ENCODE results near the gene LMBRD2.

LMBRD2 gene

DNA sequence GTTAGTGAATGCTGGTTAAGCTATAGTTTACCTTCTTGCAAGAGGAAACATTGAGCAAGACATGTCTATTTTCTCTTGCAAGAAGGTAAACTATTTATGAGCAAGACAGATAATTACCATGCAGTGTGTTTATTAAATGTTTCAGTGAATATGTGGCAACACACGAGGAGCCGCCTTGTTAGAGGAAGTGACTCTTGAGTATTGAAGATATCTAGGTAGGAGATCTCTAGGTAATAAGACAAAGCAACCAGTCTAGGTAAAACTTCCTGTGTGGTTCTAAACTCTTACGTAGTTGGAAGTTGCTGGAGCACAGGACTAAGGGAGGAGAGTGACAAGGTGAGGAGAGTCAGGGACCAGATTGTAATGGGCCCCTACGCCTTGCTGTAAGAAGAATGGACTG, 17.1 kb upstream of the LMBRD2 start:
- H3K36me3 ChIP-seq (ENCODE audit: insufficient read depth): peaks cover 37% of the 10 kb centered on the region; the same call in 1 of the 2 replicates
- H3K4me3 ChIP-seq (IDR thresholded peaks at IDR 0.05; ENCODE audit: insufficient read depth, low read depth, low read length): no peak overlapping the region
- no peak overlapping the region for H3K4me2 ChIP-seq
- no peak overlapping the region for H3K27ac ChIP-seq
- H4K20me1 ChIP-seq (ENCODE audit: insufficient read depth): no peaks in the 10 kb centered on the region
- no peaks in the 10 kb centered on the region for H3K27me3 ChIP-seq (ENCODE audit: insufficient read depth, low read depth)
- H3K9ac ChIP-seq: no peak overlapping the region
- H3K4me1 ChIP-seq (ENCODE audit: low read depth, poor library complexity, severe bottlenecking): peaks cover 100% of the 10 kb centered on the region
- peaks cover 41% of the 10 kb centered on the region for H3K79me2 ChIP-seq (ENCODE audit: insufficient read depth, low read depth)
- TF ChIP-seq CTCF (conservative IDR thresholded peaks at IDR 0.05; ENCODE audit: low read depth, low read length): no peak
- no peak overlapping the region for H2AFZ ChIP-seq (ENCODE audit: low read depth)

DNA sequence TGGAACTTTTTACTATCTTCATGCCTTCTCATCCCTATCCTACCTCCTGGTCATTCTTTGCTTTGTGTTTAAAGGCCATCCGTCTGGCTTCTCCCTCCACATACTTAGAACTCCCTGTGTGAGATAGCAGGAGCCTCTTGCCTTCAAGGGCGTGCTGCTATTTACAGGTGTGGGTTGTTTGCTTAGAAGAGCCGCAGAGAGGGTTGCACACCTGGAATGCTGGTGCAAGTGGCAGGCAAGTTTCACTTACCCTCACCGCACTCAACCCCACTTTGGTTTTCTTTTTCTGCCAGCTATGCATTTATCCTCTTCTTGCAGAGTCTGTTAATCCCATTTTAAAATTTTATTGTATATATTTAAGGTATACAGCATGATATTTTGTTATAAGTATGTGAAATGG, 12.8 kb upstream of the LMBRD2 start:
- TF ChIP-seq CTCF (conservative IDR thresholded peaks at IDR 0.05; ENCODE audit: low read depth, low read length): no peak

DNA sequence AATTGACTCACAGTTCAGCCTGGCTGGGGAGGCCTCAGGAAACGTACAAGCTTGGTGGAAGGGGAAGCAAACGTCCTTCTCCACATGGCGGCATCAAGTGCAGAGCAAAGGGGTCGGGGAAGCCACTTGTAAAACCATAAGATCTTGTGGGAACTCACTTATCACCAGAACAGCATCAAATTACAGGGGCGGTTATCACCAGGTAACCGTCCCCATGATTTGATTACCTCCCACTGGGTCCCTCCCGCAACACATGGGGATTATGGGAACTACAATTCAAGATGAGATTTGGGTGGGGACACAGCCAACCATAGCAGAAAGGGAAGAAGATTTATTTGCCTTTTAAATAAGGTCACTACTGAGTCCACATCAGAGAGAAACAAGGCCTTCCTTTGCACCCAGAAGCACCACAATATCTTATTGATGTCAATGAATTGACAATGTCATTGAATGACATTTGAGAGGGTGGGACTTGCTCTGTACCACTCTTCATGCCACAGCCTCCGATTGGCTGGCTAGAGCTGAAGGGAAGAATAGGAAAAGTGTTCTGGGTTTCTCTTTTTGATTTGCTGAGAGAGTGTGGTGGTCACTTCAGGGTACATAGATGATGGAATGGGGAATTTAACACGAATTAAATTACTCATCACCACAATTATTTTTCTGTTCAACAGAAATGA, 11.3 kb upstream of the LMBRD2 start:
- Histone ChIP-seq H3K36me3 (ENCODE audit: insufficient read depth) (peaks cover 20% of the 10 kb centered on the region; the same call in 1 of the 2 replicates), H3K4me2 (peak overlapping the region; percentile 77; the same call in 1 of the 2 replicates), H4K20me1 (ENCODE audit: insufficient read depth) (no peaks in the 10 kb centered on the region), H3K79me2 (ENCODE audit: insufficient read depth, low read depth) (peaks cover 85% of the 10 kb centered on the region), H3K4me3 (IDR thresholded peaks at IDR 0.05; ENCODE audit: insufficient read depth, low read depth, low read length) (no peak overlapping the region), H2AFZ (ENCODE audit: low read depth) (no peak overlapping the region), H3K9ac (no peak overlapping the region), H3K27ac (peak overlapping the region; percentile 64; the same call in 1 of the 2 replicates), H3K27me3 (ENCODE audit: insufficient read depth, low read depth) (no peaks in the 10 kb centered on the region), H3K4me1 (ENCODE audit: low read depth, poor library complexity, severe bottlenecking) (peaks cover 100% of the 10 kb centered on the region)
- TF ChIP-seq CTCF (conservative IDR thresholded peaks at IDR 0.05; ENCODE audit: low read depth, low read length): no peak

More for the DNA sequence above, 12.8 kb upstream of the LMBRD2 start:
- H3K79me2 ChIP-seq (ENCODE audit: insufficient read depth, low read depth): peaks cover 81% of the 10 kb centered on the region
- no peaks in the 10 kb centered on the region for H3K27me3 ChIP-seq (ENCODE audit: insufficient read depth, low read depth)
- H3K27ac ChIP-seq: peak overlapping the region; percentile 64
- H3K4me1 ChIP-seq (ENCODE audit: low read depth, poor library complexity, severe bottlenecking): peaks cover 100% of the 10 kb centered on the region
- H4K20me1 ChIP-seq (ENCODE audit: insufficient read depth): no peaks in the 10 kb centered on the region
- peak overlapping the region; percentile 77 for H3K4me2 ChIP-seq
- no peak overlapping the region for H3K9ac ChIP-seq
- no peak overlapping the region for H2AFZ ChIP-seq (ENCODE audit: low read depth)
- H3K36me3 ChIP-seq (ENCODE audit: insufficient read depth): peaks cover 25% of the 10 kb centered on the region; the same call in 1 of the 2 replicates
- no peak overlapping the region for H3K4me3 ChIP-seq (IDR thresholded peaks at IDR 0.05; ENCODE audit: insufficient read depth, low read depth, low read length)

- H3K27ac ChIP-seq: peak overlapping the region; percentile 5; the same call in 1 of the 2 replicates
- peaks cover 76% of the 10 kb centered on the region; the same call in 1 of the 2 replicates for H3K79me2 ChIP-seq (ENCODE audit: insufficient read depth, low read depth)
- H3K27me3 ChIP-seq (ENCODE audit: insufficient read depth, low read depth): no peaks in the 10 kb centered on the region
- H3K9ac ChIP-seq: no peak overlapping the region
- H3K36me3 ChIP-seq (ENCODE audit: insufficient read depth): peaks cover 12% of the 10 kb centered on the region; the same call in 1 of the 2 replicates
- no peak overlapping the region for H3K4me3 ChIP-seq (IDR thresholded peaks at IDR 0.05; ENCODE audit: insufficient read depth, low read depth, low read length)
- no peaks in the 10 kb centered on the region for H4K20me1 ChIP-seq (ENCODE audit: insufficient read depth)
- H3K4me2 ChIP-seq: peak overlapping the region; percentile 5; the same call in 1 of the 2 replicates
- no peak for TF ChIP-seq CTCF (conservative IDR thresholded peaks at IDR 0.05; ENCODE audit: low read depth, low read length)
- H3K4me1 ChIP-seq (ENCODE audit: low read depth, poor library complexity, severe bottlenecking): peaks cover 100% of the 10 kb centered on the region
- H2AFZ ChIP-seq (ENCODE audit: low read depth): no peak overlapping the region
Measured at GRCh38 chr5:36161361-36161760, 9.7 kb upstream of the LMBRD2 start.
